GM18508 (cell line): ENCODE measurements around the gene SLCO3A1.

Experiments used
- ATAC-seq: cut with Tn5 transposase; IDR thresholded peaks from one replicate; pipeline ENCODE4 v1.9.1; 2021; ENCODE audit warnings: moderate number of reproducible peaks; ENCODE audit not compliant: insufficient read depth, unreplicated experiment

Gene SLCO3A1

GRCh38 chr15:92020804-92021203 lies 167.3 kb downstream of the SLCO3A1 start:
- no peak for ATAC-seq

GRCh38 chr15:92021792-92022191 lies 168.3 kb downstream of the SLCO3A1 start:
- ATAC-seq = no peak

GRCh38 chr15:92023965-92024364 lies 170.5 kb downstream of the SLCO3A1 start:
- ATAC-seq = no peak

- ATAC-seq = no peak
Observed at GRCh38 chr15:92025706-92026270, 172.3 kb downstream of the SLCO3A1 start.

- ATAC-seq = no peak
Observed at GRCh38 chr15:92028389-92028724, 174.8 kb downstream of the SLCO3A1 start.

GRCh38 chr15:92029767-92030166 lies 176.3 kb downstream of the SLCO3A1 start:
- no peak for ATAC-seq

- ATAC-seq = no peak
Observed at GRCh38 chr15:92033314-92033713, 179.8 kb downstream of the SLCO3A1 start.

GRCh38 chr15:92033723-92034122 lies 180.2 kb downstream of the SLCO3A1 start:
- ATAC-seq = no peak

GRCh38 chr15:92034227-92034626 lies 180.7 kb downstream of the SLCO3A1 start:
- ATAC-seq = no peak

GRCh38 chr15:92035551-92035950 lies 182.0 kb downstream of the SLCO3A1 start:
- no peak for ATAC-seq

GRCh38 chr15:92035961-92036360 lies 182.5 kb downstream of the SLCO3A1 start:
- no peak for ATAC-seq

GRCh38 chr15:92037491-92037890 lies 184.0 kb downstream of the SLCO3A1 start:
- no peak for ATAC-seq

GRCh38 chr15:92040350-92040749 lies 186.8 kb downstream of the SLCO3A1 start:
- no peak for ATAC-seq

- no peak for ATAC-seq
Observed at GRCh38 chr15:92041371-92041770, 187.9 kb downstream of the SLCO3A1 start.

GRCh38 chr15:92043283-92043682 lies 189.8 kb downstream of the SLCO3A1 start:
- ATAC-seq = no peak

GRCh38 chr15:92044203-92044909 lies 190.8 kb downstream of the SLCO3A1 start:
- ATAC-seq = no peak

- no peak for ATAC-seq
Observed at GRCh38 chr15:92047900-92048299, 194.4 kb downstream of the SLCO3A1 start.

GRCh38 chr15:92048739-92049138 lies 195.2 kb downstream of the SLCO3A1 start:
- no peak for ATAC-seq

- ATAC-seq = no peak
Observed at GRCh38 chr15:92049290-92049989, 195.9 kb downstream of the SLCO3A1 start.

- ATAC-seq = no peak
Observed at GRCh38 chr15:92050220-92050898, 196.9 kb downstream of the SLCO3A1 start.

- ATAC-seq = no peak
Observed at GRCh38 chr15:92051716-92052115, 198.2 kb downstream of the SLCO3A1 start.
